K562 (cell line): ENCODE measurements around the gene BSPH1. TPM values are rescaled to one million over a fixed set of nuclear protein-coding genes. Genes with fewer than 3 reads are reported as not detected.
"Not testable (repeated sequence)": the region's sequence is repeated elsewhere in the genome, so short reads cannot be mapped to it uniquely, and the experiment has no call there.

Experiments
- ATAC-seq: fragments of 200-7000 bp; cut with Tn5 transposase; 3 replicates; pipeline ENCODE4 v1.9.1; 2020; ENCODE audit warnings: moderate library complexity
- BruUV-seq: library from RNA; stranded (reverse); fragments of 400-500 nt; replicated peaks from 2 replicates; lab custom pipeline; 2021; lab: Mats Ljungman, UMichigan
- CTCF ChIA-PET: fragments of 300-600 bp; formaldehyde crosslinking; extraction: SDS; loops from one replicate; lab custom pipeline; 2021; ENCODE audit warnings: low intra/inter-chr PET ratio; lab: Yijun Ruan, JAX
- POLR2A ChIA-PET: fragments of 300-600, 350-650 bp; sonication (Branson Sonifier 250); formaldehyde crosslinking; extraction: SDS; loops from one replicate; lab custom pipeline; 2021; ENCODE audit warnings: antibody characterized with exemption, inconsistent platforms; lab: Yijun Ruan, JAX
- DNase-seq, 4 experiments: peaks; one replicate each; pipeline versions ENCODE4 v3.0.0 to v3.0.0-alpha.2; 2011 to 2018; ENCODE audit warnings: low spot score in 3 of 4, mixed read lengths in 3 of 4; ENCODE audit errors: extremely low read depth in 1 of 4
- FAIRE-seq: peaks from 2 replicates; lab custom pipeline; 2011; peaks lifted over from hg19 to GRCh38; lab: Jason Lieb, UNC
- H2AFZ ChIP-seq: 2 replicates; pipeline ENCODE4 v1.6.0; 2011; ENCODE audit warnings: low read depth, low read length, control low read depth, inconsistent platforms
- H3K27ac ChIP-seq: fragments of 200-600 bp; 3 replicates; pipeline ENCODE4 v1.8.0; 2011; ENCODE audit warnings: low read depth, mild to moderate bottlenecking, control low read depth, inconsistent platforms, low read length, moderate library complexity, mixed read lengths; ENCODE audit errors: extremely low read depth
- H3K27me3 ChIP-seq, 2 experiments: fragments of 300-600 bp in 1 of 2; 2 replicates in 1 of 2; 3 replicates in 1 of 2; pipeline versions ENCODE4 v1.6.0 to v1.8.0; 2011; ENCODE audit warnings: inconsistent platforms in 2 of 2, low read length in 2 of 2, mild to moderate bottlenecking in 1 of 2, mixed read lengths in 1 of 2, moderate library complexity in 1 of 2; ENCODE audit not compliant: control insufficient read depth in 2 of 2, insufficient read depth in 2 of 2
- H3K36me3 ChIP-seq: fragments of 300-600 bp; 3 replicates; pipeline ENCODE4 v1.8.0; 2011; ENCODE audit warnings: mild to moderate bottlenecking, low read length, inconsistent platforms; ENCODE audit not compliant: control insufficient read depth, insufficient read depth
- H3K4me1 ChIP-seq, 2 experiments: fragments of 200-600 bp in 1 of 2; replicated peaks in 1 of 2; 2 replicates in 1 of 2; 3 replicates in 1 of 2; pipeline versions ENCODE4 v1.5.1 to v1.8.0; 2011; ENCODE audit warnings: inconsistent platforms in 2 of 2, low read length in 2 of 2, mild to moderate bottlenecking in 1 of 2, mixed read lengths in 1 of 2, moderate library complexity in 1 of 2; ENCODE audit not compliant: control insufficient read depth in 2 of 2, insufficient read depth in 2 of 2
- H3K4me2 ChIP-seq: 2 replicates; pipeline ENCODE4 v1.6.1; 2011; ENCODE audit warnings: low read length, control low read depth, inconsistent platforms, mixed read lengths; ENCODE audit not compliant: insufficient read depth
- H3K4me3 ChIP-seq: fragments of 200-600 bp; sonication (generic), shearing (Covaris generic); 2 replicates; pipeline ENCODE4 v1.5.1; 2016; ENCODE audit warnings: control low read depth, inconsistent platforms
- H3K79me2 ChIP-seq: fragments of 200-600 bp; 3 replicates; pipeline ENCODE4 v1.8.0; 2011; ENCODE audit warnings: low read length, inconsistent platforms; ENCODE audit not compliant: control insufficient read depth, insufficient read depth
- H3K9ac ChIP-seq, 2 experiments: 2 replicates each; pipeline versions ENCODE4 v1.6.0 to v1.6.1; 2011; ENCODE audit warnings: low read depth in 2 of 2, low read length in 2 of 2, control low read depth in 1 of 2, inconsistent platforms in 1 of 2, mild to moderate bottlenecking in 1 of 2, mixed read lengths in 1 of 2; ENCODE audit not compliant: insufficient read depth in 1 of 2
- H3K9me1 ChIP-seq: one replicate; pipeline ENCODE4 v1.6.0; 2011; ENCODE audit warnings: inconsistent platforms, mild to moderate bottlenecking, low read length, moderate library complexity; ENCODE audit not compliant: control insufficient read depth, insufficient read depth
- H3K9me3 ChIP-seq: replicated peaks from 2 replicates; pipeline ENCODE4 v1.5.1; 2011; ENCODE audit warnings: low read depth, low read length, inconsistent platforms; ENCODE audit not compliant: control insufficient read depth, insufficient read depth
- H4K20me1 ChIP-seq: replicated peaks from 2 replicates; pipeline ENCODE4 v1.6.1; 2011; ENCODE audit warnings: low read length, inconsistent platforms, mixed read lengths; ENCODE audit not compliant: control insufficient read depth, insufficient read depth
- CEBPB ChIP-seq: fragments of 450-650 bp; IDR thresholded peaks from 2 replicates; pipeline ENCODE4 v1.6.1; 2016; ENCODE audit warnings: missing genetic modification characterization, missing compliant biosample characterization
- WGBS: fragments of 100-300 bp; shearing (Covaris generic); methylation state at CpG from one replicate; pipeline ENCODE4 v1.1.6; 2016; ENCODE audit warnings: low coverage, mixed read lengths; ENCODE audit not compliant: insufficient coverage; ENCODE audit errors: missing lambda C conversion rate; 5-methylcytosine and 5-hydroxymethylcytosine counted together
- in situ Hi-C: fragments of 300-500 bp; cut with MboI; formaldehyde crosslinking; loops from 4 replicates; pipeline ENCODE4 v1.15.0; 2018; ENCODE audit warnings: inconsistent platforms, mixed read lengths
- intact Hi-C: fragments of 100-400 bp; cut with micrococcal nuclease; formaldehyde crosslinking; loops from 2 replicates; pipeline ENCODE4 v1.14.2; 2022
- polyA plus RNA-seq, 8 experiments: library from polyadenylated mRNA; depleted of rRNA in 4 of 8; stranded (reverse) in 5 of 8; unstranded in 3 of 8; fragments of >200 nt; fragmentation: Nextera tagmentation in 2 of 8; fragmentation: Illumina TruSeq in 1 of 8; extraction: Ambion mirVana in 2 of 8; extraction: Trizol in 1 of 8; gene quantifications; 2 replicates each; pipeline versions ENCODE4 v1.2.1 to v1.2.3, GENCODE V29; 2011 to 2014; ENCODE audit warnings: inconsistent platforms in 1 of 8, missing spikeins in 1 of 8
- total RNA-seq, 7 experiments: library from RNA; depleted of rRNA in 6 of 7; stranded (reverse); fragments of >200 nt in 6 of 7; fragmentation: Illumina TruSeq in 2 of 7; extraction: Trizol in 2 of 7; gene quantifications; 2 replicates each; pipeline versions ENCODE4 v1.2.1 to v1.2.3, GENCODE V29; 2011 to 2021; ENCODE audit warnings: low replicate concordance in 1 of 7
- TF ChIP-seq, protein P1 (sequence below): fragments of 250-450 bp; sonication (Bioruptor Pico); IDR thresholded peaks from 2 replicates; pipeline ENCODE4 v1.8.0; 2021; ENCODE audit warnings: mild to moderate bottlenecking, moderate library complexity

Gene BSPH1
- total and polyA plus RNA-seq, 9 of the 15 experiments (the other 6 are each of a cell fraction or from before 2014, with no cell fraction given) = not detected

- TF ChIP-seq, protein P1, sequence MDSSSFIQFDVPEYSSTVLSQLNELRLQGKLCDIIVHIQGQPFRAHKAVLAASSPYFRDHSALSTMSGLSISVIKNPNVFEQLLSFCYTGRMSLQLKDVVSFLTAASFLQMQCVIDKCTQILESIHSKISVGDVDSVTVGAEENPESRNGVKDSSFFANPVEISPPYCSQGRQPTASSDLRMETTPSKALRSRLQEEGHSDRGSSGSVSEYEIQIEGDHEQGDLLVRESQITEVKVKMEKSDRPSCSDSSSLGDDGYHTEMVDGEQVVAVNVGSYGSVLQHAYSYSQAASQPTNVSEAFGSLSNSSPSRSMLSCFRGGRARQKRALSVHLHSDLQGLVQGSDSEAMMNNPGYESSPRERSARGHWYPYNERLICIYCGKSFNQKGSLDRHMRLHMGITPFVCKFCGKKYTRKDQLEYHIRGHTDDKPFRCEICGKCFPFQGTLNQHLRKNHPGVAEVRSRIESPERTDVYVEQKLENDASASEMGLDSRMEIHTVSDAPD (CRISPR knock-in tag) = no peak
- no peak for TF ChIP-seq CEBPB (tag)
- TF ChIP-seq, all 486 proteins: peak for 6
These were observed 18.4 kb downstream of the BSPH1 start (continued) for GRCh38 chr19:47973529-47973928.

DNA sequence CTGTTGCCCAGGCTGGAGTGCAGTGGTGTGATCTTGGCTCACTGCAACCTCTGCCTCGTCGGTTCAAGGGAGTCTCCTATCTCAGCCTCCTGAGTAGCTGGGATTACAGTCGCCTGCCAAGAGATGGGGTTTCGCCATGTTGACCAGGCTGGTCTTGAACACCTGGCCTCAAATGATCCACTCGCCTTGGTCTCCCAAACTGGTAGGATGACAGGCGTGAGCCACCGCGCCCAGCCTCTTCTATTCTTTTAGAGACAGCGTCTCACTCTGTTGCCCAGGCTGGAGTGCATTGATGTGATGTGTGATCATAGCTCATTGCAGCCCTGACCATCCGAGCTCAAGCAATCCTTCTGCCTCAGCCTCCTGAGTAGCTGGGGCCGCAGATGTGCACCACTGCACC, 36.0 kb downstream of the BSPH1 start:
- H4K20me1 ChIP-seq, intact Hi-C loops, H3K36me3 ChIP-seq, H3K79me2 ChIP-seq, H3K27ac ChIP-seq, CTCF ChIA-PET, FAIRE-seq, POLR2A ChIA-PET, H3K9me1 ChIP-seq, H3K4me2 ChIP-seq, H3K9ac ChIP-seq, H3K4me1 ChIP-seq, H3K9me3 ChIP-seq, H3K27me3 ChIP-seq, DNase-seq, H3K4me3 ChIP-seq, ATAC-seq, H2AFZ ChIP-seq, BruUV-seq: not testable (repeated sequence)
- 18% methylated on average over 6 of the region's 11 CpGs for WGBS
- in situ Hi-C loops = loop anchor here (10.0 kb wide), 1 partner anchor 81 kb away; no protein-coding TSS in a partner anchor

GRCh38 chr19:47952132-47952531, 39.8 kb downstream of the BSPH1 start:
- H3K4me3 ChIP-seq, CTCF ChIA-PET, H3K4me2 ChIP-seq, intact Hi-C loops, H3K79me2 ChIP-seq, H3K9me1 ChIP-seq, DNase-seq, POLR2A ChIA-PET, ATAC-seq, FAIRE-seq, BruUV-seq, H4K20me1 ChIP-seq, H2AFZ ChIP-seq, H3K9me3 ChIP-seq, H3K27ac ChIP-seq, H3K9ac ChIP-seq, H3K4me1 ChIP-seq, H3K36me3 ChIP-seq, H3K27me3 ChIP-seq: not testable (repeated sequence)
- in situ Hi-C loops = loop anchor here (10.0 kb wide), 1 partner anchor 77 kb away; no protein-coding TSS in a partner anchor
- WGBS = no CpG with 5 or more reads among the region's 21 CpGs
